ENCODE results near the gene MGRN1.
A peak's percentile ranks its signal among the peaks of the same experiment; 100 is the strongest.

The MGRN1 gene

DNA sequence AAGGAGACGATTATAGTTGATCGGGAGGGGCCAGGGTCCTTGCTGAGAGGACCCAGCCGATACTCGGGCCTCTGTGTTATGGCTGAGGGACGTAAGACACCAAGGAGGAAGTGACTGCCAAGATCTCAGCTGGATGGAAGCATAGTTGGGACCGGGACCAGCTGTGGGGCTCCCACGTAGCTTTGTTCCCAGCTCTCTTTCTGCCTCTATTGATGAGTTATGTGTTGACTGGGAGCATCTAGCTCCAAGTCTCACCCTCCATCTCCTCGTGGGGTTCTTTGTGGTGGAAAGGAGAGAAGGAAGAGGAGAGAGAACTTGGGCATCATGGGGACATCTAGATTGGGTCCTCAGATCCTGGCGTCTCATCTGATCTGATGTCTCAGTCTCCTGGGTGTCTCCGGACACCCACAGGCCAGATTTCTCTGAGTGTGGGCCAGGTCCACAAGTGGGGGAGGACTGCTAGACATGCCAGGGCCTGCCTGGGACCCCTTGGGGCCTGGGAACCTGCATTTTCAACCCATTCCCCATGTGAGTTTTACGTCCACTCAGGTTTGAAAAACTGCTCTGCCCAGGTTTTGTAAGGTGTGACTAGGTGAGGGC, 1.0 kb downstream of the MGRN1 start:
- DNase-seq, result no peak

DNA sequence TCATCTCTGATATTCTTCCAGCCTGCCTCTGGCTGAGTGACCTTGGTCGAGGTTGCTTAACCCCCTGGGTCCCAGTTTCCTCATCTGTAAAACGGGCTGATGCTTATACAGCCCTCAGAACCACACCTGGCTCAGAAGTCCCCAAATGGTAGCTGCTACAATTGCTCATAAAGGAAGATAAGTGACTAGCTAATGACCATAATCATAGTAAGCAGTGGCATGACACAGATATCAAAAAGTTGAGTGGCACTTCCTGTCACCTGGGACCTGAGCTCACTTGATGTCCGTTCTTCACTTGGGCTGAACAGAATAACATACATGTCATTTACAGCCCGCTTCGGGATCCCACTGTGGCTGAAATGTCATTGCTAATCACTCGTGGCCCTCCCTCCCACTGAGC, 1.8 kb downstream of the MGRN1 start:
- no peak for DNase-seq

DNA sequence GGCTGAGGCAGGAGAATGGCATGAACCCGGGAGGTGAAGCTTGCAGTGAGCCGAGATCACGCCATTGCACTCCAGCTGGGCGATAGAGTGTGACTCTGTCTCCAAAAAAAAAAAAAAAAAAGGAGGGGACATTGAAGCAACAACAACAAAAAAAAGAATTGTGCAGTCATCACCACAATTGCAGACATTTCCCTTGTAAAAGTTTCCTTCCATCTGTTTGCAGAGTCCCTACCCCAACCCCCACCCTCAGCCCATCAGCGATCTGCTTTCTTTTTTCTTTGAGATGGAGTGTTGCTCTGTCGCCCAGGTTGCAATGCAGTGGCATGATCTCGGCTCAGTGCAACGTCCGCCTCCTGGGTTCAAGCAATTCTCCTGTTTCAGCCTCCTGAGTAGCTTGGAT, 3.7 kb downstream of the MGRN1 start:
- no peak for DNase-seq

DNA sequence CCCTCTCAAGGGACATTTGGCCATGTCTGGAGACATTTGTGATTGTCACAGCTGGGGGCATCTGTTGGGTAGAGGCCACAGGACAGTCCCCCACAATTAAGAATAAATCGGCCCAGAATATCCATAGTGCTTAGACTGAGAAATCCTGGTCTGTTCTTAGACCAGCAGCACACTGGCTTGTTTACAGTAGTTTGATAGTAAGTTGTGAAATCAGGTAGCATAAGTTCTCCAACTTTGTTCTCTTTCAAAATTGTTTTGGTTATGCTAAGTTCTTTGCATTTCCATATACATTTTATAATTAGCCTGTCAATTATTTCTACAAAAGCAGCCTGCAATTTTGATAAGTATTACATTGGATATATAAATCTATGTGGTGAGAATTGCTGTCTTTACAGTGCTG, 6.8 kb downstream of the MGRN1 start:
- no peak for DNase-seq

GRCh38 chr16:4633910-4634635, 9.4 kb downstream of the MGRN1 start:
- DNase-seq, result no peak

DNA sequence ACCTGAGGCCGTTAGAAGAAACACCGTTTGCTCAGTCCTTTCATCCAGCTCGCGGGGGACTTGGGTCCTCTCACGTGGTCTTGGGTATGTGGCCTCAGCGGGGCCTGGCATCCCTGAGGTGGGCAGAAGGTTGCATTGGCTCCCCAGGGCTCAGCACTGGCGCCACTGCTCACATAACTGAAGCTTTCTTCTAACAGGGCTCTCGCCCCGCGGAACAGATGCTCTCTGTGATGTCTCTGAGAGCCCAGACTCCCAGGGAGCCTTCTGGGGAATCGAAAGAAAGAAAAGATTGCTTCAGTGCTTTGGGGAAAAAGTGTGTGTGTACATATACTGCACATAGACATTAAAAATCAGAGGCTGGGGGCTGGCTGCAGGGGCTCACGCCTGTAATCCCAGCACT, 10.1 kb downstream of the MGRN1 start:
- DNase-seq, result no peak

GRCh38 chr16:4636196-4636595, 11.6 kb downstream of the MGRN1 start:
- DNase-seq, result no peak

- no peak for DNase-seq
Measured at GRCh38 chr16:4637501-4638166, 13.0 kb downstream of the MGRN1 start.

- DNase-seq, result no peak
Measured at GRCh38 chr16:4639899-4640509, 15.4 kb downstream of the MGRN1 start.

- peak; percentile 19 to 49 (median 44) for DNase-seq
Measured at GRCh38 chr16:4640572-4641305, 16.1 kb downstream of the MGRN1 start.

GRCh38 chr16:4641306-4641687, 16.7 kb downstream of the MGRN1 start:
- DNase-seq, result no peak

- DNase-seq, result peak; percentile 27 to 72 (median 62)
Measured at GRCh38 chr16:4641895-4642294, 17.3 kb downstream of the MGRN1 start.

GRCh38 chr16:4646773-4647643, 22.4 kb downstream of the MGRN1 start:
- no peak for DNase-seq

GRCh38 chr16:4647644-4647980, 23.0 kb downstream of the MGRN1 start:
- no peak for DNase-seq

- DNase-seq, result no peak
Measured at GRCh38 chr16:4648917-4649316, 24.3 kb downstream of the MGRN1 start.

DNA sequence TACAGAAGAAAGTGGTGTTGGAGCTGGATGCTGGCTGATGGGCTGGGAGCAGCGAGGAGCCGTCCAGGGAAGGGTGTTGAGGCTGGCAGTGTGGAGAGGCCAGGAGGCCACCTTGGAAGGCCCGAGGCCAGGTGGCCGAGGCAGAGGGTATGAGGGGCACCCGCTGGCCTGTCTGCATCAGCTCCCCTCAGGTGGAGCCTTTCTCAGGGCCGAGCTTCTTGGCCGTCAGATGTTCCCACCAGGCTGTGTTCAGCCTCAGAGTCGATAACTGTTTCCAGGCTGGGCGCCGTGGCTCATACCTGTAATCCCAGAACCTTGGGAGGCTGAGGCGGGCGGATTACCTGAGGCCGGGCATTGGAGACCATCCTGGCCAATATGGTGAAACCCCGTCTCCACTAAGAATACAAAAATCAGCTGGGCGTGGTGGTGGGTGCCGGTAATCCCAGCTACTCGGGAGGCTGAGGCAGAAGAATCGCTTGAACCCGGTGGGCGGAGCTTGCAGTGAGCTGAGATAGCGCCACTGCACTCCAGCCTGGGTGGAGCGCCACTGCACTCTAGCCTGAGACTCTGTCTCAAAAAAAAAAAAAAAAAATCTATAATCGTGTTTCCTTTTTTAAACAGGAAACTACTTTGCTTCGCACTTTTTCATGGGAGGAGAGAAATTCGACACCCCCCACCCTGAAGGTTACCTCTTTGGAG, 25.3 kb downstream of the MGRN1 start:
- DNase-seq, result peak in 2 of 4 experiments; percentile 18 to 28

- DNase-seq, result peak; percentile 86 to 91 (median 86)
Measured at GRCh38 chr16:4650443-4651074, 25.9 kb downstream of the MGRN1 start.

DNA sequence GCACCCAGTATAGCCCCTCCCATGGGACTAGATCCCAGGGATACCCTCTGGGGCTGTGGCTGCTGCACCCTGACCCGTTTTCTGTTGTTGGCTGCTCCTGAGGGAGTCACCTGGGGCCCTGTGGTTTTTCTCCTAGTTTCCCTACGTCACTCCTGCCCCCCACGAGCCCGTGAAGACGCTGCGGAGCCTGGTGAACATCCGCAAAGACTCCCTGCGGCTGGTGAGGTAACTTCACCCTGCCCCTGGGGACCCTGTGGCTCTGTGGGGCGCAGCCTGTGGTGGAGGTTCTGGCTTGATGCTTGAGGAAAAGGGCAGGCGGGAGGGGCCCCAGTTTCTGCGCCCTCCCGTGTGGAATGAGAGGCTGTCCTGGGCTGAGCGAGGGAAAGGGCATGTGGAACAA, 27.2 kb downstream of the MGRN1 start:
- no peak for DNase-seq

- DNase-seq, result no peak
Measured at GRCh38 chr16:4652561-4652960, 27.9 kb downstream of the MGRN1 start.

- DNase-seq, result no peak
Measured at GRCh38 chr16:4654011-4654963, 29.7 kb downstream of the MGRN1 start.

All from suppressor macrophage (primary cell).